Panc1 (cell line): Measurements from ENCODE around the gene GRID1.

Experiments
- POLR2AphosphoS5 ChIP-seq: IDR thresholded peaks from 2 replicates; pipeline ENCODE4 v1.6.1; 2012; ENCODE audit warnings: mild to moderate bottlenecking, low read depth, low read length, moderate library complexity
- TF ChIP-seq, protein P1 (sequence below), 2 experiments: IDR thresholded peaks; 2 replicates each; pipeline ENCODE4 v1.6.1; 2011 to 2012; ENCODE audit warnings: low read depth in 2 of 2, control low read depth in 1 of 2, low read length in 1 of 2, mild to moderate bottlenecking in 1 of 2, moderate library complexity in 1 of 2; ENCODE audit not compliant: insufficient read depth in 1 of 2
- TF ChIP-seq, protein P2 (sequence below): fragments of 450-650 bp; IDR thresholded peaks from 2 replicates; pipeline ENCODE4 v1.5.1; 2017; ENCODE audit warnings: mild to moderate bottlenecking

DNA sequence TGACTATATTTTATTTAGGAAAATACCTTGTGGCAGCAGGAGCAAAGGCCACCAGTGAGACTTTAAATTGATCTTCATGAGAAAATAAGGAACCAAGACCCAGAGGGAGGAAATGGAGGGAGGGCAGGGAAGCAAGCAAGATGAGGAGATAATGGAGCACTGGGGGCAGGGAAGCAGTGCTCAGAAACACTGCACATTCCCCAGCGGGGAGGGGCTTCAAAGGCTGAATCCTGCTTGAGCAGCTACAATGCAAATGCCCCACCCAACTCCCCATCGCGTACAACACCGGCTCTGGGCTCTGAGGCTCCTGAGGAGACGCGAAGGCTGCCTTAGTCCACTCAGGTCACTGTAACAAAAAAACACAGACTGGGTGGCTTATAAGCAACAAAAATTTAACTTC lies 503.8 kb downstream of the GRID1 start:
- TF ChIP-seq, protein P1, sequence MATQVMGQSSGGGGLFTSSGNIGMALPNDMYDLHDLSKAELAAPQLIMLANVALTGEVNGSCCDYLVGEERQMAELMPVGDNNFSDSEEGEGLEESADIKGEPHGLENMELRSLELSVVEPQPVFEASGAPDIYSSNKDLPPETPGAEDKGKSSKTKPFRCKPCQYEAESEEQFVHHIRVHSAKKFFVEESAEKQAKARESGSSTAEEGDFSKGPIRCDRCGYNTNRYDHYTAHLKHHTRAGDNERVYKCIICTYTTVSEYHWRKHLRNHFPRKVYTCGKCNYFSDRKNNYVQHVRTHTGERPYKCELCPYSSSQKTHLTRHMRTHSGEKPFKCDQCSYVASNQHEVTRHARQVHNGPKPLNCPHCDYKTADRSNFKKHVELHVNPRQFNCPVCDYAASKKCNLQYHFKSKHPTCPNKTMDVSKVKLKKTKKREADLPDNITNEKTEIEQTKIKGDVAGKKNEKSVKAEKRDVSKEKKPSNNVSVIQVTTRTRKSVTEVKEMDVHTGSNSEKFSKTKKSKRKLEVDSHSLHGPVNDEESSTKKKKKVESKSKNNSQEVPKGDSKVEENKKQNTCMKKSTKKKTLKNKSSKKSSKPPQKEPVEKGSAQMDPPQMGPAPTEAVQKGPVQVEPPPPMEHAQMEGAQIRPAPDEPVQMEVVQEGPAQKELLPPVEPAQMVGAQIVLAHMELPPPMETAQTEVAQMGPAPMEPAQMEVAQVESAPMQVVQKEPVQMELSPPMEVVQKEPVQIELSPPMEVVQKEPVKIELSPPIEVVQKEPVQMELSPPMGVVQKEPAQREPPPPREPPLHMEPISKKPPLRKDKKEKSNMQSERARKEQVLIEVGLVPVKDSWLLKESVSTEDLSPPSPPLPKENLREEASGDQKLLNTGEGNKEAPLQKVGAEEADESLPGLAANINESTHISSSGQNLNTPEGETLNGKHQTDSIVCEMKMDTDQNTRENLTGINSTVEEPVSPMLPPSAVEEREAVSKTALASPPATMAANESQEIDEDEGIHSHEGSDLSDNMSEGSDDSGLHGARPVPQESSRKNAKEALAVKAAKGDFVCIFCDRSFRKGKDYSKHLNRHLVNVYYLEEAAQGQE (IDR thresholded peaks at IDR 0.05; ENCODE audit: insufficient read depth in 1 of 2, low read depth in 2 of 2, low read length in 1 of 2) = no peak
- TF ChIP-seq, protein P2, sequence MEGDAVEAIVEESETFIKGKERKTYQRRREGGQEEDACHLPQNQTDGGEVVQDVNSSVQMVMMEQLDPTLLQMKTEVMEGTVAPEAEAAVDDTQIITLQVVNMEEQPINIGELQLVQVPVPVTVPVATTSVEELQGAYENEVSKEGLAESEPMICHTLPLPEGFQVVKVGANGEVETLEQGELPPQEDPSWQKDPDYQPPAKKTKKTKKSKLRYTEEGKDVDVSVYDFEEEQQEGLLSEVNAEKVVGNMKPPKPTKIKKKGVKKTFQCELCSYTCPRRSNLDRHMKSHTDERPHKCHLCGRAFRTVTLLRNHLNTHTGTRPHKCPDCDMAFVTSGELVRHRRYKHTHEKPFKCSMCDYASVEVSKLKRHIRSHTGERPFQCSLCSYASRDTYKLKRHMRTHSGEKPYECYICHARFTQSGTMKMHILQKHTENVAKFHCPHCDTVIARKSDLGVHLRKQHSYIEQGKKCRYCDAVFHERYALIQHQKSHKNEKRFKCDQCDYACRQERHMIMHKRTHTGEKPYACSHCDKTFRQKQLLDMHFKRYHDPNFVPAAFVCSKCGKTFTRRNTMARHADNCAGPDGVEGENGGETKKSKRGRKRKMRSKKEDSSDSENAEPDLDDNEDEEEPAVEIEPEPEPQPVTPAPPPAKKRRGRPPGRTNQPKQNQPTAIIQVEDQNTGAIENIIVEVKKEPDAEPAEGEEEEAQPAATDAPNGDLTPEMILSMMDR = no peak
- no peak for TF ChIP-seq POLR2AphosphoS5
